Thymus (tissue), 11 donors: ENCODE measurements around the gene PTGS1. TPM values are rescaled to one million over a fixed set of nuclear protein-coding genes. Genes with fewer than 3 reads are reported as not detected.
"Not testable (repeated sequence)": the region's sequence is repeated elsewhere in the genome, so short reads cannot be mapped to it uniquely, and the experiment has no call there.

Experiments used
- DNase-seq, 9 donors: peaks; one replicate each; pipeline ENCODE4 v3.0.0-alpha.2; 2013; ENCODE audit warnings: low spot score in 9 of 9, low read depth in 6 of 9, missing footprints in 1 of 9
- H3K27ac ChIP-seq, 2 donors: one replicate each; pipeline ENCODE4 v1.5.1; 2013; ENCODE audit warnings: control low read depth in 1 of 2, low read depth in 1 of 2, low read length in 1 of 2, mild to moderate bottlenecking in 1 of 2, moderate library complexity in 1 of 2
- H3K27me3 ChIP-seq, 2 donors: one replicate each; pipeline ENCODE4 v1.5.1; 2013; ENCODE audit warnings: low read length in 1 of 2; ENCODE audit not compliant: control insufficient read depth in 2 of 2, insufficient read depth in 1 of 2
- H3K36me3 ChIP-seq, 2 donors: one replicate each; pipeline ENCODE4 v1.5.1; 2013; ENCODE audit warnings: low read length in 1 of 2, mild to moderate bottlenecking in 1 of 2, moderate library complexity in 1 of 2; ENCODE audit not compliant: control insufficient read depth in 2 of 2, insufficient read depth in 2 of 2
- H3K4me1 ChIP-seq, 2 donors: one replicate each; pipeline ENCODE4 v1.5.1; 2013; ENCODE audit warnings: low read length in 2 of 2; ENCODE audit not compliant: control insufficient read depth in 2 of 2, insufficient read depth in 2 of 2
- H3K4me3 ChIP-seq, 2 donors: one replicate each; pipeline ENCODE4 v1.5.1; 2013; ENCODE audit warnings: low read length in 2 of 2, control low read depth in 1 of 2, mild to moderate bottlenecking in 1 of 2
- H3K9me3 ChIP-seq, 2 donors: one replicate each; pipeline ENCODE4 v1.5.1; 2013; ENCODE audit warnings: low read length in 1 of 2, mild to moderate bottlenecking in 1 of 2; ENCODE audit not compliant: control insufficient read depth in 2 of 2, insufficient read depth in 1 of 2
- WGBS: extraction: QIAGEN DNeasy Blood & Tissue Kit; methylation state at CpG from one replicate; pipeline ENCODE4 v1.1.7; 2013; 5-methylcytosine and 5-hydroxymethylcytosine counted together
- polyA plus RNA-seq: library from polyadenylated mRNA; stranded (reverse); fragments of 200-250 nt; gene quantifications from one replicate; pipeline ENCODE4 v1.2.3, GENCODE V29; 2013
- total RNA-seq: library from RNA; stranded (reverse); fragments of 120-200 nt; gene quantifications from one replicate; pipeline ENCODE4 v1.2.4, GENCODE V29; 2013
- donor health status: healthy.

The PTGS1 gene
- total and polyA plus RNA-seq, 2 donors: 1.6 to 1.9 TPM

- H3K4me1 ChIP-seq: no peaks in the 10 kb centered on the region
- H3K36me3 ChIP-seq: no peaks in the 10 kb centered on the region
- H3K9me3 ChIP-seq: no peaks in the 10 kb centered on the region
- H3K27ac ChIP-seq: no peak overlapping the region
- DNase-seq: no peak
- peaks cover 4 to 7% of the 10 kb centered on the region in 2 donors for H3K27me3 ChIP-seq
- WGBS: 87% methylated on average over 8 of the region's 8 CpGs
- H3K4me3 ChIP-seq: no peak overlapping the region
Observed at GRCh38 chr9:122354536-122355199, 16.2 kb upstream of the PTGS1 start.

DNA sequence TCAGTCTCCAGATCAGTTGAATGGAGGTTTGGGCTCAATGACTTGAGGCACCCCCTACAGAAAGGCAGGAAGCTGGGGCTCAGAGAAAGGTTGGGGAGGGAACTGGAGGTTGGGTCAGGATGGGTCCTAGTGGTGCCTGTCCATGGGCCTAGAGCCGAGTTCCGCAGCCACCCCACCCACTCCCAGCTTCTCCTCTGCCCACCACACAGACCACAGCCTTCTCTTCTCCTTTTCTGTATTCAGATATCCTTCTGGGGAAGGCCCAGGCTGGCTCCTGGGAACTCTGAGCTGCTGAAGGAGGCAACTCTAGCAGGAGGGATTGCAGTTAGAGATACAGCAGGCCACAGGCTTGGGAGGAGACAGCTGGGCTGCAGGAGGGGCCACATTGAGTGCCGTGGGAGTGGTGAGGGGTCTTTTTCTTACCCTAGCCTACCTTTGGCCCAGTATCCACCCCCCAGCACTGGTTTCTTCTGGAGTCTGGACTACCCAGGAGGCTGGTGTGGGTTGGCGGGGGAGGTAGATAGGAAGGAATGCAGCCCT, 15.4 kb upstream of the PTGS1 start:
- H3K36me3 ChIP-seq: no peaks in the 10 kb centered on the region
- DNase-seq: no peak

GRCh38 chr9:122356627-122357026, 14.2 kb upstream of the PTGS1 start:
- 81% methylated on average over 2 of the region's 2 CpGs for WGBS
- Histone ChIP-seq H3K27me3 (no peaks in the 10 kb centered on the region), H3K4me1 (no peaks in the 10 kb centered on the region), H3K9me3 (no peaks in the 10 kb centered on the region), H3K36me3 (no peaks in the 10 kb centered on the region), H3K4me3 (no peak overlapping the region), H3K27ac (no peak overlapping the region)
- no peak for DNase-seq

More for the DNA sequence above, 15.4 kb upstream of the PTGS1 start:
- WGBS: 93% methylated on average over 4 of the region's 4 CpGs
- Histone ChIP-seq H3K27me3 (peaks cover 0 to 2% of the 10 kb centered on the region in 2 donors), H3K27ac (no peak overlapping the region), H3K4me3 (no peak overlapping the region), H3K4me1 (no peaks in the 10 kb centered on the region), H3K9me3 (no peaks in the 10 kb centered on the region)

- Histone ChIP-seq H3K27me3 (no peaks in the 10 kb centered on the region), H3K4me3 (no peak overlapping the region), H3K36me3 (no peaks in the 10 kb centered on the region), H3K9me3 (no peaks in the 10 kb centered on the region), H3K27ac (no peak overlapping the region), H3K4me1 (no peaks in the 10 kb centered on the region)
- WGBS: 81% methylated on average over 8 of the region's 8 CpGs
- DNase-seq: no peak
Observed at GRCh38 chr9:122360891-122361290, 9.9 kb upstream of the PTGS1 start.

DNA sequence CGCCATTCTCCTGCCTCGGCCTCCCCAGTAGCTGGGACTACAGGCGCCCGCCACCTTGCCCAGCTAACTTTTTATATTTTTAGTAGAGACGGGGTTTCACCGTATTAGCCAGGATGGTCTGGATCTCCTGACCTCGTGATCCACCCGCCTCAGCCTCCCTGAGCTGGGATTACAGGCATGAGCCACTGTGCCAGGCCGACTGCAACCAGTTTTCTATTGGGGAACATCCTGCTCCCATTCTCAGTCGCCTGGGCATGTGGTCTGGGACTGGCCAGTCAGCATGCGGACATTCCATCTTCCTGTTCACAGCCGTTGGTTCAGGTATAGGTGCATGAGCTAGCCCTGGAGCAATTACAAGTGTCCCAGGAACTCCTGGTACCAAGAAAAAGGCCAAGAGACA, 7.7 kb upstream of the PTGS1 start:
- H3K36me3 ChIP-seq, H3K4me1 ChIP-seq, H3K27me3 ChIP-seq, DNase-seq, H3K9me3 ChIP-seq, H3K27ac ChIP-seq, H3K4me3 ChIP-seq: not testable (repeated sequence)
- WGBS: 97% methylated on average over 12 of the region's 12 CpGs

GRCh38 chr9:122364117-122364782, 6.6 kb upstream of the PTGS1 start:
- Histone ChIP-seq H3K9me3 (no peaks in the 10 kb centered on the region), H3K4me1 (no peaks in the 10 kb centered on the region), H3K4me3 (no peak overlapping the region), H3K36me3 (no peaks in the 10 kb centered on the region), H3K27me3 (no peaks in the 10 kb centered on the region), H3K27ac (no peak overlapping the region)
- DNase-seq: no peak
- 95% methylated on average over 10 of the region's 10 CpGs for WGBS

- WGBS: 92% methylated on average over 10 of the region's 10 CpGs
- no peak overlapping the region for H3K4me3 ChIP-seq
- peaks cover 0 to 3% of the 10 kb centered on the region in 2 donors for H3K27me3 ChIP-seq
- H3K4me1 ChIP-seq: no peaks in the 10 kb centered on the region
- no peaks in the 10 kb centered on the region for H3K36me3 ChIP-seq
- no peak for DNase-seq
- no peak overlapping the region for H3K27ac ChIP-seq
- H3K9me3 ChIP-seq: no peaks in the 10 kb centered on the region
Observed at GRCh38 chr9:122364783-122365150, 6.1 kb upstream of the PTGS1 start.

DNA sequence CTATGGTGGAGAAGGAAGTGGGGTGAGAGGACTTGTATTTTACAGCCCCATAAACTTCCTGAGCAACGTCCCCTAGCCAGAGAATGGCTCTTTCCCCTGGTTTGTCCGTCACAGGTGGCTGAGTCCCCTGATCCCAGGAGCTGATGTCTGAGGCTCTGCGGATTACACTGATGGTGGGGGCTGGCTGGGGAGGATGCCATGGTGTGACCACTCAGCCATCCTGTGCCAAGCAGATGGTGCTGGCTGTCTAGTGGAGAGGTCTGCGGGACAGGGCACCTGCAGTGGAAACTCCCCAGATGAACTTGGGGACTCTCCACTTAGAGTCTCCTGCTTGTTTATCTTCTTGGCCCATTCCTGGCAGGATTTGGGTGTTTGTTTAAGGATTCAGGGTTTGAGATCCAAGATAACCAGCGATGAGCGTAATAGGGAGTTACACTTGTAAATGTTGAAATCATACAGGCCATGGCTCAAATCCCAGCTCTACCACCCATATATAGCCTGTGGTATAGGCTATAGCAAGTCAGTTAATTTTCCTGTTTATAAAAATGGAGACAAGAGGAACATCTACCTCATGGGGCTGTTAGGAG, 4.7 kb upstream of the PTGS1 start:
- H3K27me3 ChIP-seq: peaks cover 3 to 17% of the 10 kb centered on the region in 2 donors
- no peaks in the 10 kb centered on the region for H3K36me3 ChIP-seq
- no peaks in the 10 kb centered on the region for H3K9me3 ChIP-seq
- 88% methylated on average over 6 of the region's 6 CpGs for WGBS
- no peak for DNase-seq
- H3K4me3 ChIP-seq: no peak overlapping the region
- peaks cover 0 to 3% of the 10 kb centered on the region in 2 donors for H3K4me1 ChIP-seq
- no peak overlapping the region for H3K27ac ChIP-seq

DNA sequence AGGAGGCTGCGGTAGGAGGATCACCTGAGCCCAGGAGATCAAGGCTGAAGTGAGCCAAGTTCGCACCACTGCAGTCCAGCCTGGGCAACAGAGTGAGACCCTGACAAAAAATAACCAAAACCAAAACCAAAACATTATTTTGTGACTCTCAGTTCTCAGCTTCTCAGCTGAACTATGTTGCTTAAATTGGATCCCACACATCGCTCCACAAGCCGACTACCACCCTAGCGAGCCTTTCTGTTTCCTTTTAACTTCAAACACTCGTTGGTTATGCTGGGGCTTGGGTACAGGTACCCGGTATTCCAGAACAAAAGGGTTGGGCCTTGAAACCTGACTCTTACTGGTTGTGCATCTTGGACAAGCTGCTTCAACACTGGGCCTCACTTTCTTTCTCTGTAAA, 3.8 kb upstream of the PTGS1 start:
- H3K4me3 ChIP-seq: no peak overlapping the region
- H3K27ac ChIP-seq: no peak overlapping the region
- WGBS: 97% methylated on average over 7 of the region's 7 CpGs
- no peak for DNase-seq
- peaks cover 5 to 26% of the 10 kb centered on the region in 2 donors for H3K27me3 ChIP-seq
- peaks cover 0 to 7% of the 10 kb centered on the region in 2 donors for H3K4me1 ChIP-seq
- H3K9me3 ChIP-seq: peaks cover 0 to 4% of the 10 kb centered on the region in 2 donors
- H3K36me3 ChIP-seq: no peaks in the 10 kb centered on the region
